Neural cell (in vitro differentiated cells): ENCODE results near the gene NGFR. TPM values are rescaled to one million over a fixed set of nuclear protein-coding genes. Genes with fewer than 3 reads are reported as not detected.

Source experiments
- H2AFZ ChIP-seq: fragments of 200-600, 300-800 bp; sonication (generic), shearing (Covaris generic); 2 replicates; pipeline ENCODE4 v1.6.0; 2014; ENCODE audit warnings: low read depth, mild to moderate bottlenecking, antibody characterized with exemption, low read length, moderate library complexity
- H3F3A ChIP-seq: fragments of 200-600 bp; shearing (Covaris generic); 2 replicates; pipeline ENCODE4 v1.6.1; 2016; ENCODE audit warnings: mild to moderate bottlenecking, moderate library complexity, mixed read lengths, antibody characterized with exemption, low read length; ENCODE audit not compliant: insufficient read depth, poor library complexity, severe bottlenecking
- H3K27ac ChIP-seq: fragments of 200-600, 300-800 bp; sonication (generic), shearing (Covaris generic); 2 replicates; pipeline ENCODE4 v1.5.1; 2014; ENCODE audit warnings: mild to moderate bottlenecking, low read length, moderate library complexity
- H3K27me3 ChIP-seq: fragments of 300-800, 200-600 bp; sonication (generic), shearing (Covaris generic); 2 replicates; pipeline ENCODE4 v1.6.0; 2014; ENCODE audit warnings: mild to moderate bottlenecking, low read depth, low read length, moderate library complexity; ENCODE audit not compliant: insufficient read depth
- H3K36me3 ChIP-seq: fragments of 300-800, 200-600 bp; sonication (generic), shearing (Covaris generic); 2 replicates; pipeline ENCODE4 v1.5.1; 2014; ENCODE audit warnings: mild to moderate bottlenecking, antibody characterized with exemption, low read length, moderate library complexity; ENCODE audit not compliant: insufficient read depth
- H3K4me2 ChIP-seq: fragments of 300-800, 200-600 bp; sonication (generic), shearing (Covaris generic); 2 replicates; pipeline ENCODE4 v1.6.0; 2014; ENCODE audit warnings: mild to moderate bottlenecking, low read length
- H3K4me3 ChIP-seq: fragments of 300-800, 200-600 bp; sonication (generic), shearing (Covaris generic); 2 replicates; pipeline ENCODE4 v1.5.1; 2014; ENCODE audit warnings: mild to moderate bottlenecking, low read length, moderate library complexity
- H3K79me2 ChIP-seq: fragments of 200-600 bp; shearing (Covaris generic); replicated peaks from 2 replicates; pipeline ENCODE4 v1.6.0; 2014; ENCODE audit warnings: mild to moderate bottlenecking, low read length, moderate library complexity; ENCODE audit not compliant: insufficient read depth
- H3K9ac ChIP-seq: fragments of 300-800, 200-600 bp; sonication (generic), shearing (Covaris generic); 2 replicates; pipeline ENCODE4 v1.6.1; 2016; ENCODE audit warnings: mild to moderate bottlenecking, low read length, mixed read lengths
- H3K9me2 ChIP-seq: fragments of 200-600 bp; shearing (Covaris generic); 2 replicates; pipeline ENCODE4 v1.6.1; 2016; ENCODE audit warnings: mild to moderate bottlenecking, low read length, mixed read lengths; ENCODE audit not compliant: insufficient read depth
- H3K9me3 ChIP-seq: fragments of 200-600, 300-800 bp; sonication (generic), shearing (Covaris generic); 2 replicates; pipeline ENCODE4 v1.6.1; 2016; ENCODE audit warnings: mild to moderate bottlenecking, mixed run types, low read length, moderate library complexity, mixed read lengths
- H4K20me1 ChIP-seq: fragments of 200-600 bp; shearing (Covaris generic); 2 replicates; pipeline ENCODE4 v1.6.1; 2016; ENCODE audit warnings: mild to moderate bottlenecking, mixed run types; ENCODE audit not compliant: insufficient read depth
- CTCF ChIP-seq: fragments of 450-650 bp; IDR thresholded peaks from 2 replicates; pipeline ENCODE4 v1.5.1; 2014; ENCODE audit warnings: antibody characterized with exemption, mild to moderate bottlenecking, moderate library complexity; ENCODE audit not compliant: poor library complexity, severe bottlenecking
- EP300 ChIP-seq: fragments of 450-650 bp; conservative IDR thresholded peaks from 2 replicates; pipeline ENCODE4 v1.6.1; 2014; ENCODE audit warnings: antibody characterized with exemption, mild to moderate bottlenecking, moderate library complexity; ENCODE audit not compliant: poor library complexity, severe bottlenecking
- EZH2 ChIP-seq: fragments of 200-600, 300-800 bp; shearing (Covaris generic), sonication (generic); IDR thresholded peaks from 2 replicates; pipeline ENCODE4 v1.6.1; 2014; ENCODE audit warnings: antibody characterized with exemption, low read length, borderline replicate concordance, mild to moderate bottlenecking; ENCODE audit not compliant: insufficient read depth, poor library complexity, severe bottlenecking
- MXI1 ChIP-seq: fragments of 450-650 bp; conservative IDR thresholded peaks from 2 replicates; pipeline ENCODE4 v1.6.1; 2014; ENCODE audit warnings: antibody characterized with exemption, mild to moderate bottlenecking; ENCODE audit not compliant: poor library complexity, severe bottlenecking
- POLR2AphosphoS5 ChIP-seq: IDR thresholded peaks from 2 replicates; pipeline ENCODE4 v1.6.1; 2012
- RAD21 ChIP-seq: fragments of 450-650 bp; conservative IDR thresholded peaks from 2 replicates; pipeline ENCODE4 v1.6.1; 2014; ENCODE audit warnings: antibody characterized with exemption, mild to moderate bottlenecking, moderate library complexity
- REST ChIP-seq: IDR thresholded peaks from 2 replicates; pipeline ENCODE4 v1.6.1; 2012; ENCODE audit warnings: borderline replicate concordance
- SMC3 ChIP-seq: fragments of 450-650 bp; conservative IDR thresholded peaks from 2 replicates; pipeline ENCODE4 v1.6.1; 2014; ENCODE audit warnings: antibody characterized with exemption, mild to moderate bottlenecking, moderate library complexity; ENCODE audit not compliant: poor library complexity
- TAF1 ChIP-seq: IDR thresholded peaks from 2 replicates; pipeline ENCODE4 v1.6.1; 2012; ENCODE audit warnings: low read depth
- polyA plus RNA-seq: library from polyadenylated mRNA; depleted of rRNA; stranded (reverse); fragments of >200 nt; gene quantifications from 2 replicates; pipeline ENCODE4 v1.2.3, GENCODE V29; 2014

The NGFR gene
- polyA plus RNA-seq, 1 donor from 2014 or later: 3.6 TPM

GRCh38 chr17:49496867-49497147, 1.7 kb downstream of the NGFR start:
- Histone ChIP-seq H4K20me1 (no peaks in the 10 kb centered on the region), H3K36me3 (no peaks in the 10 kb centered on the region), H3K27ac (no peak overlapping the region), H3K9me3 (no peaks in the 10 kb centered on the region), H3K79me2 (no peaks in the 10 kb centered on the region), H3K4me2 (peak overlapping the region; percentile 55), H2AFZ (no peak overlapping the region), H3K9me2 (no peaks in the 10 kb centered on the region), H3K4me3 (peak overlapping the region; percentile 79), H3K9ac (peak overlapping the region; percentile 50), H3F3A (no peaks in the 10 kb centered on the region), H3K27me3 (peaks cover 71% of the 10 kb centered on the region)
- TF ChIP-seq SMC3 (no peak), EZH2 (peak; percentile 36)

GRCh38 chr17:49497148-49498028, 2.3 kb downstream of the NGFR start:
- Histone ChIP-seq H3K4me2 (peak overlapping the region; percentile 55), H3K27me3 (peaks cover 71% of the 10 kb centered on the region), H3K9me2 (no peaks in the 10 kb centered on the region), H3K36me3 (no peaks in the 10 kb centered on the region), H4K20me1 (no peaks in the 10 kb centered on the region), H3K9ac (peak overlapping the region; percentile 50), H2AFZ (no peak overlapping the region), H3K4me3 (peak overlapping the region; percentile 79), H3K79me2 (no peaks in the 10 kb centered on the region), H3K9me3 (no peaks in the 10 kb centered on the region), H3F3A (no peaks in the 10 kb centered on the region), H3K27ac (no peak overlapping the region)
- TF ChIP-seq EZH2 (peak; percentile 61), REST (no peak), POLR2AphosphoS5 (peak; percentile 60), CTCF (no peak)

- no peaks in the 10 kb centered on the region for H3K79me2 ChIP-seq
- H3K27ac ChIP-seq: no peak overlapping the region
These were observed 3.0 kb downstream of the NGFR start for GRCh38 chr17:49498029-49498615.

More at GRCh38 chr17:49498029-49498615, 3.0 kb downstream of the NGFR start:
- Histone ChIP-seq H3K9ac (no peak overlapping the region), H3K27me3 (peaks cover 71% of the 10 kb centered on the region), H4K20me1 (no peaks in the 10 kb centered on the region), H2AFZ (no peak overlapping the region), H3K9me3 (no peaks in the 10 kb centered on the region), H3K4me2 (no peak overlapping the region), H3F3A (no peaks in the 10 kb centered on the region), H3K36me3 (no peaks in the 10 kb centered on the region), H3K9me2 (no peaks in the 10 kb centered on the region), H3K4me3 (peak overlapping the region; percentile 79)
- TF ChIP-seq CTCF (no peak), EP300 (no peak), TAF1 (no peak), RAD21 (no peak), MXI1 (no peak)
